Trophoblast cell (in vitro differentiated cells and primary cell): Measurements from ENCODE around the gene OSM.
A peak's percentile ranks its signal among the peaks of the same experiment; 100 is the strongest.

Source experiments
- DNase-seq, 2 donors: peaks; one replicate each; pipeline ENCODE4 v3.0.0-alpha.2; 2016
- H2AFZ ChIP-seq: 2 replicates; pipeline ENCODE4 v1.6.1; 2013; ENCODE audit warnings: low read length, moderate library complexity, mild to moderate bottlenecking; ENCODE audit not compliant: insufficient read depth, poor library complexity
- H2AK5ac ChIP-seq: 2 replicates; pipeline ENCODE4 v1.6.1; 2013; ENCODE audit warnings: mild to moderate bottlenecking, low read length
- H2BK120ac ChIP-seq: 2 replicates; pipeline ENCODE4 v1.6.1; 2013; ENCODE audit warnings: low read length, mild to moderate bottlenecking, moderate library complexity; ENCODE audit not compliant: insufficient read depth, poor library complexity
- H2BK12ac ChIP-seq: 2 replicates; pipeline ENCODE4 v1.6.1; 2013; ENCODE audit warnings: mild to moderate bottlenecking, low read length, moderate library complexity
- H2BK5ac ChIP-seq: 2 replicates; pipeline ENCODE4 v1.6.1; 2013; ENCODE audit warnings: low read length, low read depth, moderate library complexity, mild to moderate bottlenecking; ENCODE audit not compliant: poor library complexity
- H3K14ac ChIP-seq: 2 replicates; pipeline ENCODE4 v1.6.1; 2013; ENCODE audit warnings: mild to moderate bottlenecking, low read length
- H3K18ac ChIP-seq: 2 replicates; pipeline ENCODE4 v1.6.1; 2013; ENCODE audit warnings: mild to moderate bottlenecking, low read length
- H3K23ac ChIP-seq: 2 replicates; pipeline ENCODE4 v1.6.1; 2013; ENCODE audit warnings: low read length
- H3K27ac ChIP-seq: 2 replicates; pipeline ENCODE4 v1.5.1; 2013; ENCODE audit warnings: low read depth, mild to moderate bottlenecking, inconsistent platforms, low read length, moderate library complexity
- H3K27me3 ChIP-seq: 2 replicates; pipeline ENCODE4 v1.6.1; 2013; ENCODE audit warnings: inconsistent platforms, mild to moderate bottlenecking, low read length, moderate library complexity; ENCODE audit not compliant: insufficient read depth
- H3K36me3 ChIP-seq, 2 experiments: 1 replicate in 1 of 2; 2 replicates in 1 of 2; pipeline ENCODE4 v1.6.1; 2013; ENCODE audit warnings: low read length in 2 of 2, mild to moderate bottlenecking in 2 of 2, moderate library complexity in 1 of 2; ENCODE audit not compliant: insufficient read depth in 2 of 2, control insufficient read depth in 1 of 2
- H3K4ac ChIP-seq: 2 replicates; pipeline ENCODE4 v1.6.1; 2013; ENCODE audit warnings: low read depth, mild to moderate bottlenecking, low read length, moderate library complexity
- H3K4me1 ChIP-seq, 2 experiments: 1 replicate in 1 of 2; 2 replicates in 1 of 2; pipeline ENCODE4 v1.6.1; 2013; ENCODE audit warnings: low read length in 2 of 2, mild to moderate bottlenecking in 2 of 2, moderate library complexity in 1 of 2; ENCODE audit not compliant: insufficient read depth in 2 of 2, control insufficient read depth in 1 of 2
- H3K4me2 ChIP-seq: 2 replicates; pipeline ENCODE4 v1.6.1; 2013; ENCODE audit warnings: inconsistent platforms, mild to moderate bottlenecking, low read length, moderate library complexity
- H3K4me3 ChIP-seq: 2 replicates; pipeline ENCODE4 v1.5.1; 2013; ENCODE audit warnings: mild to moderate bottlenecking, low read depth, low read length, inconsistent platforms
- H3K79me1 ChIP-seq: one replicate; pipeline ENCODE4 v1.6.1; 2013; ENCODE audit warnings: low read length
- H3K79me2 ChIP-seq: 2 replicates; pipeline ENCODE4 v1.6.1; 2013; ENCODE audit warnings: low read length, mild to moderate bottlenecking; ENCODE audit not compliant: control insufficient read depth, insufficient read depth, poor library complexity
- H3K9ac ChIP-seq: 2 replicates; pipeline ENCODE4 v1.6.1; 2013; ENCODE audit warnings: mild to moderate bottlenecking, low read length
- H3K9me3 ChIP-seq: 2 replicates; pipeline ENCODE4 v1.6.1; 2013; ENCODE audit warnings: low read depth, mild to moderate bottlenecking, control low read depth, inconsistent platforms, low read length; ENCODE audit not compliant: insufficient read depth
- H4K12ac ChIP-seq: 2 replicates; pipeline ENCODE4 v1.6.1; 2013; ENCODE audit warnings: low read depth, mild to moderate bottlenecking, low read length, moderate library complexity
- H4K8ac ChIP-seq: 2 replicates; pipeline ENCODE4 v1.6.1; 2013; ENCODE audit warnings: low read depth, mild to moderate bottlenecking, low read length, moderate library complexity
- H4K91ac ChIP-seq: one replicate; pipeline ENCODE4 v1.6.1; 2013; ENCODE audit warnings: low read depth, mild to moderate bottlenecking, low read length, moderate library complexity
- WGBS: extraction: QIAGEN DNeasy Blood & Tissue Kit; methylation state at CpG from one replicate; pipeline ENCODE4 v1.1.7; 2013; ENCODE audit warnings: missing lambda C conversion rate; ENCODE audit not compliant: insufficient read length, insufficient coverage; ENCODE audit errors: extremely low coverage; 5-methylcytosine and 5-hydroxymethylcytosine counted together

The OSM gene

GRCh38 chr22:30230787-30231461 is 35.7 kb downstream of the OSM start:
- H3K27ac ChIP-seq: no peak overlapping the region
- no peaks in the 10 kb centered on the region for H3K9me3 ChIP-seq
- H3K18ac ChIP-seq: no peak overlapping the region
- H3K4me1 ChIP-seq: peaks cover 29 to 37% of the 10 kb centered on the region in 2 experiments
- H3K4ac ChIP-seq: no peak overlapping the region
- H3K4me3 ChIP-seq: no peak overlapping the region
- H2AK5ac ChIP-seq: no peak overlapping the region
- H3K14ac ChIP-seq: no peak overlapping the region
- no peak overlapping the region for H2BK5ac ChIP-seq
- no peak overlapping the region for H3K9ac ChIP-seq
- no peaks in the 10 kb centered on the region for H3K36me3 ChIP-seq
- H4K91ac ChIP-seq: no peak overlapping the region
- no peak overlapping the region for H2AFZ ChIP-seq
- H3K79me2 ChIP-seq: no peaks in the 10 kb centered on the region
- H3K4me2 ChIP-seq: no peak overlapping the region
- peaks cover 12% of the 10 kb centered on the region for H3K79me1 ChIP-seq
- no CpG with 5 or more reads among the region's 9 CpGs for WGBS
- H3K23ac ChIP-seq: no peak overlapping the region
- H2BK12ac ChIP-seq: peak overlapping the region; percentile 71
- H2BK120ac ChIP-seq: no peak overlapping the region
- no peak overlapping the region for H4K8ac ChIP-seq
- no peak for DNase-seq
- no peaks in the 10 kb centered on the region for H3K27me3 ChIP-seq
- no peak overlapping the region for H4K12ac ChIP-seq

- no peak overlapping the region for H3K23ac ChIP-seq
- WGBS: no CpG with 5 or more reads among the region's 3 CpGs
Observed at GRCh38 chr22:30230330-30230729, 36.3 kb downstream of the OSM start.

GRCh38 chr22:30228509-30229359 is 37.9 kb downstream of the OSM start:
- no peak for DNase-seq
- H3K9me3 ChIP-seq: no peaks in the 10 kb centered on the region
- H3K79me1 ChIP-seq: peaks cover 3% of the 10 kb centered on the region
- H4K8ac ChIP-seq: no peak overlapping the region
- H3K27me3 ChIP-seq: no peaks in the 10 kb centered on the region
- H2AFZ ChIP-seq: no peak overlapping the region
- no peak overlapping the region for H4K12ac ChIP-seq
- H3K36me3 ChIP-seq: no peaks in the 10 kb centered on the region
- H2BK120ac ChIP-seq: no peak overlapping the region
- no peak overlapping the region for H3K27ac ChIP-seq
- peak overlapping the region; percentile 33 for H3K18ac ChIP-seq
- H3K4me3 ChIP-seq: no peak overlapping the region
- H2BK5ac ChIP-seq: no peak overlapping the region
- H3K79me2 ChIP-seq: no peaks in the 10 kb centered on the region
- WGBS: no CpG with 5 or more reads among the region's 21 CpGs
- H3K14ac ChIP-seq: peak overlapping the region; percentile 76
- H2BK12ac ChIP-seq: peak overlapping the region; percentile 70
- H3K23ac ChIP-seq: no peak overlapping the region
- no peak overlapping the region for H3K4me2 ChIP-seq
- H4K91ac ChIP-seq: no peak overlapping the region
- peak overlapping the region; percentile 85 for H2AK5ac ChIP-seq
- peaks cover 24 to 31% of the 10 kb centered on the region in 2 experiments for H3K4me1 ChIP-seq
- no peak overlapping the region for H3K9ac ChIP-seq
- no peak overlapping the region for H3K4ac ChIP-seq

More at GRCh38 chr22:30230330-30230729, 36.3 kb downstream of the OSM start:
- peaks cover 9% of the 10 kb centered on the region for H3K79me1 ChIP-seq
- H2AK5ac ChIP-seq: no peak overlapping the region
- H3K36me3 ChIP-seq: no peaks in the 10 kb centered on the region
- H2BK5ac ChIP-seq: no peak overlapping the region
- no peak overlapping the region for H3K4me3 ChIP-seq
- no peak overlapping the region for H4K12ac ChIP-seq
- H3K9ac ChIP-seq: no peak overlapping the region
- no peak overlapping the region for H3K18ac ChIP-seq
- no peak overlapping the region for H2AFZ ChIP-seq
- no peak overlapping the region for H3K14ac ChIP-seq
- no peak for DNase-seq
- H3K4ac ChIP-seq: no peak overlapping the region
- H2BK12ac ChIP-seq: no peak overlapping the region
- no peaks in the 10 kb centered on the region for H3K27me3 ChIP-seq
- H4K8ac ChIP-seq: no peak overlapping the region
- H2BK120ac ChIP-seq: no peak overlapping the region
- H3K4me1 ChIP-seq: peaks cover 24 to 33% of the 10 kb centered on the region in 2 experiments
- H3K4me2 ChIP-seq: no peak overlapping the region
- H3K79me2 ChIP-seq: no peaks in the 10 kb centered on the region
- H4K91ac ChIP-seq: no peak overlapping the region
- no peaks in the 10 kb centered on the region for H3K9me3 ChIP-seq
- no peak overlapping the region for H3K27ac ChIP-seq

GRCh38 chr22:30227438-30228228 is 39.0 kb downstream of the OSM start:
- no peak overlapping the region for H4K8ac ChIP-seq
- H2BK12ac ChIP-seq: no peak overlapping the region
- no CpG with 5 or more reads among the region's 4 CpGs for WGBS
- H3K27ac ChIP-seq: no peak overlapping the region
- no peak overlapping the region for H3K4me3 ChIP-seq
- H3K4me2 ChIP-seq: no peak overlapping the region
- H3K14ac ChIP-seq: no peak overlapping the region
- no peak overlapping the region for H3K9ac ChIP-seq
- H4K91ac ChIP-seq: peak overlapping the region; percentile 17
- H3K79me1 ChIP-seq: peaks cover 3% of the 10 kb centered on the region
- H2AK5ac ChIP-seq: no peak overlapping the region
- no peak overlapping the region for H2BK5ac ChIP-seq
- no peak overlapping the region for H4K12ac ChIP-seq
- no peak for DNase-seq
- H3K27me3 ChIP-seq: no peaks in the 10 kb centered on the region
- no peak overlapping the region for H2AFZ ChIP-seq
- no peak overlapping the region for H3K4ac ChIP-seq
- H2BK120ac ChIP-seq: peak overlapping the region; percentile 21
- no peaks in the 10 kb centered on the region for H3K79me2 ChIP-seq
- no peak overlapping the region for H3K18ac ChIP-seq
- no peaks in the 10 kb centered on the region for H3K36me3 ChIP-seq
- no peak overlapping the region for H3K23ac ChIP-seq
- H3K9me3 ChIP-seq: no peaks in the 10 kb centered on the region
- H3K4me1 ChIP-seq: peaks cover 22 to 27% of the 10 kb centered on the region in 2 experiments
